GM19099 (cell line): ENCODE data around the gene DOCK3.

Source experiments
- POLR2A ChIP-seq: IDR thresholded peaks from 3 replicates; pipeline ENCODE4 v1.6.1; 2011; ENCODE audit warnings: low read depth; ENCODE audit not compliant: insufficient read length; ENCODE audit errors: extremely low read depth

The DOCK3 gene

GRCh38 chr3:51386159-51386851 is 711.6 kb downstream of the DOCK3 start:
- no peak for TF ChIP-seq POLR2A

GRCh38 chr3:51386852-51387229 is 712.1 kb downstream of the DOCK3 start:
- TF ChIP-seq POLR2A = no peak

GRCh38 chr3:51388286-51389029 is 713.7 kb downstream of the DOCK3 start:
- no peak for TF ChIP-seq POLR2A

- no peak for TF ChIP-seq POLR2A
Observed at GRCh38 chr3:51389423-51390183, 714.9 kb downstream of the DOCK3 start.

GRCh38 chr3:51390246-51391074 is 715.7 kb downstream of the DOCK3 start:
- no peak for TF ChIP-seq POLR2A

GRCh38 chr3:51391075-51391565 is 716.4 kb downstream of the DOCK3 start, which contains the start of gene RBM15B:
TSS of gene RBM15B (plus strand) at chr3:51391285. CDS start at chr3:51391400, 115 bp downstream.
- peak; percentile 85 for TF ChIP-seq POLR2A

- TF ChIP-seq POLR2A = no peak
Observed at GRCh38 chr3:51391566-51392354, 717.0 kb downstream of the DOCK3 start.

GRCh38 chr3:51392355-51393133 is 717.8 kb downstream of the DOCK3 start:
- no peak for TF ChIP-seq POLR2A

- TF ChIP-seq POLR2A = no peak
Observed at GRCh38 chr3:51393134-51393495, 718.4 kb downstream of the DOCK3 start.

- no peak for TF ChIP-seq POLR2A
Observed at GRCh38 chr3:51393564-51393963, 718.8 kb downstream of the DOCK3 start.

- no peak for TF ChIP-seq POLR2A
Observed at GRCh38 chr3:51394541-51394940, 719.8 kb downstream of the DOCK3 start.

GRCh38 chr3:51395493-51396213 is 720.9 kb downstream of the DOCK3 start:
- TF ChIP-seq POLR2A = peak; percentile 12
